IPS-18a (cell line): Measurements from ENCODE around the gene BRD3.

Experiments used
- H3K27ac ChIP-seq: one replicate; pipeline ENCODE4 v1.5.1; 2013; ENCODE audit warnings: low read length
- H3K27me3 ChIP-seq: one replicate; pipeline ENCODE4 v1.6.1; 2013; ENCODE audit warnings: mild to moderate bottlenecking, low read length; ENCODE audit not compliant: control insufficient read depth, insufficient read depth
- H3K36me3 ChIP-seq: one replicate; pipeline ENCODE4 v1.6.1; 2013; ENCODE audit warnings: low read depth, low read length; ENCODE audit not compliant: control insufficient read depth
- H3K4me1 ChIP-seq: one replicate; pipeline ENCODE4 v1.6.1; 2013; ENCODE audit warnings: low read depth, low read length; ENCODE audit not compliant: control insufficient read depth
- H3K4me3 ChIP-seq: one replicate; pipeline ENCODE4 v1.5.1; 2013; ENCODE audit warnings: low read length
- H3K9ac ChIP-seq: one replicate; pipeline ENCODE4 v1.6.1; 2013; ENCODE audit warnings: mild to moderate bottlenecking, low read length, moderate library complexity
- H3K9me3 ChIP-seq: one replicate; pipeline ENCODE4 v1.6.1; 2013; ENCODE audit warnings: low read depth, low read length; ENCODE audit not compliant: control insufficient read depth

The BRD3 gene

DNA sequence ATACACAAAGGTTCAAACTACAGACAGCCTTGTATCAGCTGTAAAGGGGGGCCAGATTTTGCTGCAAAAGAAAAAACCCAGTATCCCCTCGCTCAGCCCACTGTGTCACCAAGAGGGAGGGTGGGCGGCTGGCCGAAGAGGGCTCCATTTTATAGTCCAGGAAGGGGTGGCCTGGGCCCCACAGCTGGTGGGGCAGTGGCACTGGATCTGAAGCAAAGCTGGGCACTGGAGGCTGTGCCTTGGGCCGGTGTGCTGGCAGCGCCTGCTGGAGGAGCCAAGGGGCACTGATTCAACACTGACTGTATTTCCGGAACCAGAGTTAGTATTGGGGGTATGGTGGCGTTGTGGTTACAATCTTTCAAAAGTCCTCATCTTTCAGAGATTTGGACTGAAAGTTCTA, 9.1 kb downstream of the BRD3 start:
- no peaks in the 10 kb centered on the region for H3K4me1 ChIP-seq
- no peaks in the 10 kb centered on the region for H3K9me3 ChIP-seq
- H3K27ac ChIP-seq = no peak overlapping the region
- H3K27me3 ChIP-seq = no peaks in the 10 kb centered on the region
- no peaks in the 10 kb centered on the region for H3K36me3 ChIP-seq
- H3K4me3 ChIP-seq = no peak overlapping the region
- H3K9ac ChIP-seq = no peak overlapping the region

DNA sequence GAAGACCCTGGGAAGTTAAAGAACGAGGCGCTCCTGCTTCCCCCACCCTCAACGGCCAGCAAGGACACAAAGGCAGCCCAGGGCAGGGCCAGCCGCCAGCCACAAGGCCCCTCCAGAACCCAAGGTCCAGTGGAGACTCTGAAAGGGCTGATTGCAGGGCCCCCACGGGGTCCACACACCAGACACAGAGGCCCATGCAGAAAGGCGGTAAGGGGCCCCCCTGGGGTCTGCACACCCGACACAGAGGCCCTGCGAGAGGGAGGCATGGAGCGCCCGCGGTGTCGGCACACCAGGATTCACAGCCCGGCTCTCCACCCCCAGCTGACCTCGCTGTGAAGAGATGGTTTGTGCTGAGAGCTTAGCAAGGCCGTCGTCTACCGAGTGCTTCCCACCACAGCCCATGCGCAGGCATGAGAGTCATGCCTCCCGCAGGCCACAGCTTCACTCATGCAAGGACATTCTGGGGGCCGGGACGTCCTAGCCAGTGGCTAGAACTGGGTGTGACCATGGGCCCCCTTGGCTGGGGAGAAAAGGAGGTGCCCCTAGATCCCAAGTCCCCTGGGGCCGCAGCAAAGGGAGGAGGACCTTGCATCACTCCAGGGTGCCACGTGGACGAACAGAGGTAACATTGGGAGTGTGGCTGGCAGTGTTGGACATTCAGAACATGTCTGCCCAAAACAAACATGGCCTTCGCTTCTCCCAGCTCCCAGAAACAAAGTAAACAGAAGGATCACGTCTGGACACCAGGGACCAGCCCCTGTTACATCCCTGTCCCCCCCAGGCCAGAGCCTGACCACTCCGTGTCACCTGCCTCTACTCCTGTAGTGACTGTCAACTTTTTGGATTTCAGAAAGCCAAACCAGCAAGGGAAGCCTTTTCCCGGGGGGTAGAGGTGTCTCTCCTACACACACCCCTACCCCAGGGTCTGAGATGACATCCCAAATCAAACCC, 9.8 kb downstream of the BRD3 start:
- no peaks in the 10 kb centered on the region for H3K27me3 ChIP-seq
- no peak overlapping the region for H3K27ac ChIP-seq
- H3K9me3 ChIP-seq = no peaks in the 10 kb centered on the region
- no peak overlapping the region for H3K9ac ChIP-seq
- no peaks in the 10 kb centered on the region for H3K4me1 ChIP-seq
- peaks cover 2% of the 10 kb centered on the region for H3K36me3 ChIP-seq
- H3K4me3 ChIP-seq = no peak overlapping the region

DNA sequence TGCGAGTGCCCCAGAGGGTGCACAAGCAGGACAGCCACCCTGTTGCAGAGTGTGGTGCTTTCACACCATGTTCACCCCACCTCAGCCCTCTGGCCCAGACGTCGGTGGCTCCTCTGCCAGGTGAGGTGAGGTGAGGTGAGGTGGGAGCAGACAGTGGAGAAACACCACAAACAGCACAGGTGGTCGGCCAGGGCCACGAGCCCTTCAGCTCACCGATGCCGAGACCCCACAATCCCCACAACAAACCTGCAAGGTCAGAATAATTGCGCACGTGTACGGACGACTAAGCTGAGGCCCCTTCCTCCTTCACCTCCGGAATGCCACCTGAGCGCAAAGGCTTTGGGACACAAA, 10.5 kb downstream of the BRD3 start:
- no peak overlapping the region for H3K4me3 ChIP-seq
- peaks cover 9% of the 10 kb centered on the region for H3K36me3 ChIP-seq
- no peak overlapping the region for H3K27ac ChIP-seq
- H3K9me3 ChIP-seq = no peaks in the 10 kb centered on the region
- no peak overlapping the region for H3K9ac ChIP-seq
- no peaks in the 10 kb centered on the region for H3K27me3 ChIP-seq
- H3K4me1 ChIP-seq = no peaks in the 10 kb centered on the region

DNA sequence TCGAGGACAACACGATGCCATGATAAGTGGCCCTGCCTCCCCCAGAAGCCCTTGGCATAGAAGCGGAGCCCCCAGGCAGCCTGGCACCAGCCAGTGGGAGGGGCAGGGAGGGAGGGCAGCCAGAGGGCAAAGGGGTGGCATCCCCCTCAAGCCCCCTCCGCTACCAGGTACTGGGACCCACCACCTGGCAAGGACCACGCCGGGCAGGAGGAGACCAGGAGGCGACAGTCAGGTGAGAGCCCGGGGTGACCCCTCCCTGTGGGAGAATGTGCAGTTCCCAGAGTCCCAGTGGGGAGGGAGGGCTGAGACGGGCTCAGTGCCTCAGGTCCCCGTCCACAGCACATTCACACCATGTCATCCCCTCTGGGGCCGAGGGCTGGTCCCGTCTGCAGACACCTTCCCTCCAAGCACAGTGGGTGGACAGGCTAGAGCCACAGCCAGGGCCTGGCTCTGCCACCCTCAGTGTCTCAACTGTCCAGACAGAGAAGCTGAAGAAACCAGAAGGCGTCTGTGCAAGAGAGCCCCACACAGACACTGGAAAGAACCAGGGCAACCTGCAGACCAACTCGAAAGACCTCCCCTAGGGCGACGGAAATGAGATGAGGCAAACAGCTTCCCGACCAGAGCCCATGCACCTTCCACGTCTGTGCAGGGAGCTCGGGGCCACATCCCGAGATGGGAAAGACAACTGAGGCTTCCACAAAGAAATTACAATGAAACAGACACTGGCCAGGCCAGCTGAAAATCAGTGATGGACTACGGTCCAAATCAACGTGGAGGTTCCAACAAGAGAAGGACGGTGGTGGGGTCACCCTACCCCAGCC, 11.1 kb downstream of the BRD3 start:
- H3K4me3 ChIP-seq = no peak overlapping the region
- H3K9me3 ChIP-seq = no peaks in the 10 kb centered on the region
- H3K4me1 ChIP-seq = no peaks in the 10 kb centered on the region
- H3K36me3 ChIP-seq = peaks cover 12% of the 10 kb centered on the region
- H3K27ac ChIP-seq = no peak overlapping the region
- no peaks in the 10 kb centered on the region for H3K27me3 ChIP-seq
- no peak overlapping the region for H3K9ac ChIP-seq

DNA sequence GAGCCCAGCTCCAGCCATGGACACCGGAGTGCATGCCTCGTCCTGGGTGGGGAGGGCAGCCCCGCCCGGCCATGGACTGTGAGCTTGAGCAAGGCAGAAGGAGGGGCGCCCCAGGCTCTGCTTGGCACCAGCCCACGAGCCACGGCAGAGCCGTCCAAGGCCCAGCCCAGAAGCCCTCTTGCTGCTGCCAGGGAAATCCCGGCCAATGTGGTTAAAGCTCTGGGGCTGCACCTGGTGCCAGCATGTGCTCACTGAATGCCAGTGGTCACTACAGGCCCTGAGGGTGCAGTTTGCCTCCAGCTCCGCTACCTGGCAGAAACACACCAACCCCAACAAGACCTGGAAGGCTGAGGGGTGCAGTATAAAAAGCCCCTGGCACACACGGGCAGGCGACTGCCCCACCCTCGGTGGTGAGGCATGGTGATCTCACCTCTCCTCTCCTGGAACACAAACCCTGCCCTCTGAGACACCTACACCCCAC, 11.8 kb downstream of the BRD3 start:
- Histone ChIP-seq H3K27ac (no peak overlapping the region), H3K9ac (no peak overlapping the region), H3K36me3 (peaks cover 19% of the 10 kb centered on the region), H3K4me1 (no peaks in the 10 kb centered on the region), H3K4me3 (no peak overlapping the region), H3K9me3 (no peaks in the 10 kb centered on the region), H3K27me3 (no peaks in the 10 kb centered on the region)

DNA sequence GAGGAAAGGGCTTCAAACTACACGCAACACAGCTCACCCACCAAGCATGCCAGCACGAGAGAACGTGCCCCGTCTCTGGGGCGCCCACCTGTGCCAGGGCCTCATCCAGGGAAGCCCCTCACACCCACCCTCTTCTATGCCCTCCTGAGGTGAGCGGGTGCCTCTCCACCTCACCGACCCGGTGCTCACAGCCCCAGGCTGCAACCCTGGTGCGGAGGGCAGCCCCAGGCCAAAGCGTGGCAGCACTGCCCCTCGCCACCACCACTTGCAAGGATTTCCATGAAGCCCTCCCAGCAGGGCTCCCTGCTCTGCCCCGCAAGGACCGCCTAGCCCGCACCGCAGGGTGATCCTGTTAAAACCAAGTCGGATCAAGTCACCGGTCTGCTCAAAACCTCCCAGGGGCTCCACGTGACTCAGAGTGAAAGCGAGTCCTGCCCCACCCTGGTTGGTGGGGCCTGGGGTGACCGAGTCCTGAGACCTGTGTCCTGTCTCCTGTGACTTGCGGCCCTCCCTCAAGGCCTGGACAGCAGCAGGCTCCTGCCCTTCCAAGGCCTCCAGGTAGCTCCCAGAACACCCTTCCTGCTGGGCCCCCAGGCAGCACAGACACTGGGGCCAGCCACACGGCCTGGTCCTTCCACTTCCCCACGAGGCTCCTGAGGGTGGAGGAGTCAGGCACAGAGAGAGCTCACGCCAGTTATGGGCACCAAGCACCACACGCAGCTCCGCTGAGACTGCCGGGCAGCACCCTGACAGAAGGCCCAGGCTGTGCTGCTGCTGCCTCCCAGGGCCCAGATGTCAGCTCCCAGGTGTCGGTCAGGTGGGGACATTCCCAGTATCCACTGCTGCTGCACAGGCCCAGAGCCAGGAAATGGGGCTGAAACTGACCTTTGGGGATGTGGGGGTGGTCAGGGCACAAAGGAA, 12.7 kb downstream of the BRD3 start:
- Histone ChIP-seq H3K4me1 (no peaks in the 10 kb centered on the region), H3K9me3 (no peaks in the 10 kb centered on the region), H3K27me3 (no peaks in the 10 kb centered on the region), H3K4me3 (no peak overlapping the region), H3K27ac (no peak overlapping the region), H3K9ac (no peak overlapping the region), H3K36me3 (peaks cover 27% of the 10 kb centered on the region)

DNA sequence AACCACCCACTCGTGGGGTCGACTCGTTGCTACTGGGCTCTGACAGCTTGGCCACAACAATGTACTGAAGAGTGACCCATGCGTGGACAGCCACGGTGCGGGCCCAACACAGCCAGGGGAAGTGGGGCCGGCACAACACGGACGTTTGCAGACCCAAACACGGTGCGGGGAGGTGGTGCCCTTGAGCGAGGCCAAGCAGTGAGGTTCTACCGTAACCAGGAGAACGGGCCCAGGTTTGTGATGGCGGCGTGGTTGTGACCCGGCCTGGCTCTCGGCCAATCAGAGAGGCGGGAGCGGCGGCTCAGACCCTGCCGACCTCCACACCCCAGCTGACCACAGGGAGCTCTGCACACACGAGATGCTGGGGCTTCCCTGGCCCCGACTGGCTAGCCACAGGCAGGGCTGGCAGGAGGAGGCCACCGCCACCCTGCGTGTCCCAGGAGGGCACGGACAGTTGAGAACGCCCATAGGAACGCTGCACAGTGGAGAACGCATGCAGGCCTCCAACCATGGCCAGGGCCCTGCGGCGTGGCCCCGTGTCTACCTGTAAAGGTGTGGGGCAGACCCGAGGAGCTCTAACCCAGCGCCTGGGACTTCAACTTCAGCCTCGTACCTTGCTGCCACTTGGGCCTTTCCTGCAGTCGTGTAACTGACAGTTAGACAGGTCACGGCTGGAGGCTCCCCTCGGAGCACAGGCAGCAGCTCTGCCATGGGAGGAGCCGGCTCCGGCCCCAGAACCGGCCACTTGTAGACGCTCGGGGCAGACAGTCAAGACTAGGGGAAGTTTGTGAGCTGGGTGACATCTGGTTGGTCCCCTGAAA, 13.7 kb downstream of the BRD3 start:
- Histone ChIP-seq H3K36me3 (peaks cover 37% of the 10 kb centered on the region), H3K9ac (no peak overlapping the region), H3K27ac (no peak overlapping the region), H3K9me3 (no peaks in the 10 kb centered on the region), H3K4me1 (no peaks in the 10 kb centered on the region), H3K27me3 (no peaks in the 10 kb centered on the region), H3K4me3 (no peak overlapping the region)

DNA sequence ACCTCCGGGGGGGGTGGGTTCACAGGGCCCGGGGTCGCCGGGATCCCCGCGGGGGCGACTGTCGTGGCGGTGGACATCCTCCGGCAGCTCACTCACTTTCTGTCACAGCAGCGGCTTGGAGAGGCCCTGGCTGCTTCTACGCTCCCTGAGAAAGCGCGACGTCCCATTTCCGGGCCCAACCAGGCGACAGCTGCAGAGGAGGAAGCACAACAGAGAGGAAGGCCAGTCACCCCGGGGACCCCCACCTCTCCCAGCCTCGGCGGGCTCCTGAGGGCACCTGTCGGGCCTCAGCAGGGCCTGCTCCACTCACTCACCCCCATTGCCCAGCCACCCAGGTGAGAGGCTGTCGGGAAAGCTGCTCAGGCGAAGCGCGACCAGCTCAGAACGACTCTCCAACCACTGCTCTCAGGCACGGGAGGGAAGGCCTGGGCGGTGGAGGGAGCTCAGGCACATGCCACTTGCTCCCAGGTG, 14.4 kb downstream of the BRD3 start:
- H3K9ac ChIP-seq = no peak overlapping the region
- H3K4me1 ChIP-seq = no peaks in the 10 kb centered on the region
- no peak overlapping the region for H3K27ac ChIP-seq
- H3K4me3 ChIP-seq = no peak overlapping the region
- no peaks in the 10 kb centered on the region for H3K27me3 ChIP-seq
- peaks cover 44% of the 10 kb centered on the region for H3K36me3 ChIP-seq
- no peaks in the 10 kb centered on the region for H3K9me3 ChIP-seq

DNA sequence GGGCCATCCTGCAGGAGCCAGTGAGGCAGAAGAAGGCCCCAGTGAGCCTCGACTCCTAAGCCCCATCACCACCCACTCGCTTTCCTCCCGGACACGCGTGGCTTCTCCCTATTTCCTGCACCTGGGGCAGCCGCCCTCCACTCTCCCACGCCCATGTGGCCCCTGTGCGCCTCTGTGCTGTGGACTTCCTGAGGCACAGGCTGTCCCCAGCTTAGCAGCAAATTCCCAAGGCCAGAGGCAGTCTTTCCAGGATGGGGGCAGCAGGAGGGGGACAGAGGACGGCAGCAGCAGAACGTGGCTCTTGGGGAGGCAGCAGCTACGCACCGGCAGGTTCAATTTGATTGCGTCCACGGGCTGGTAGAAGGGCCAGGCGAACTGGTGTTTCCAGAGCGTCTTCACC, 14.9 kb downstream of the BRD3 start:
- peaks cover 48% of the 10 kb centered on the region for H3K36me3 ChIP-seq

DNA sequence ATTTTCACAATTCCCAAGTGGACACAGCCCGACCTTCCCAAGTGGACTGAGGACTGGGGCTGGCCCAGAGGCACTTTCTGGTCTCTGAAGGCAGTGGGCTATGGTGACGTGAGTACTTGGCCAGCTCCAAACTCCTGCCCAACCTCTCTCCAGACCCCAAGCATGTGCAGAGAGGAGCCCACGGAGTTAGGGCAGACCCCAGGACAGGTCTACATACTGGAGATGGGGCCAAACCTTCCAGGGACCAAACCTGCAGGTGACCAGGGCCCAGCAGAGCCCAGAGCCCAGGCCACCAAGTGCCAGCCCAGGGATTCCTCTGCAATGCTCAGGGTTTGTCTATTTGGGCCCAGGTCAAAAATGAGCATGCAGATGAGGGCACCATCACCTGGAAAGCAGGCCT, 15.3 kb downstream of the BRD3 start:
- no peaks in the 10 kb centered on the region for H3K27me3 ChIP-seq
- H3K9me3 ChIP-seq = no peaks in the 10 kb centered on the region
- no peak overlapping the region for H3K4me3 ChIP-seq
- no peak overlapping the region for H3K27ac ChIP-seq
- peaks cover 53% of the 10 kb centered on the region for H3K36me3 ChIP-seq
- H3K4me1 ChIP-seq = no peaks in the 10 kb centered on the region
- H3K9ac ChIP-seq = no peak overlapping the region

More for the DNA sequence above, 14.9 kb downstream of the BRD3 start:
- Histone ChIP-seq H3K4me1 (no peaks in the 10 kb centered on the region), H3K27me3 (no peaks in the 10 kb centered on the region), H3K9ac (no peak overlapping the region), H3K27ac (no peak overlapping the region), H3K4me3 (no peak overlapping the region), H3K9me3 (no peaks in the 10 kb centered on the region)
